ENCODE data around the gene ENSA. TPM values are rescaled to one million over a fixed set of nuclear protein-coding genes. Genes with fewer than 3 reads are reported as not detected.
A peak's percentile ranks its signal among the peaks of the same experiment; 100 is the strongest.

The ENSA gene
- total and polyA plus RNA-seq, 2 donors from 2014 or later = 172 to 193 TPM

- DNase-seq (peak in 1 of 5 donors; percentile 25), FAIRE-seq (no peak)
- Histone ChIP-seq H3K27me3 (ENCODE audit: control insufficient read depth, insufficient read depth, low read length) (no peaks in the 10 kb centered on the region), H3K9me3 (ENCODE audit: control insufficient read depth in 2 of 3, insufficient read depth in 1 of 3, low read length in 3 of 3) (no peaks in the 10 kb centered on the region), H3K4me1 (ENCODE audit: control insufficient read depth in 2 of 3, insufficient read depth in 2 of 3, low read depth in 1 of 3, low read length in 3 of 3) (peaks cover 0 to 4% (median 0%) of the 10 kb centered on the region in 3 donors), H3K36me3 (ENCODE audit: control insufficient read depth in 2 of 3, insufficient read depth in 3 of 3, low read length in 3 of 3) (peaks cover 9 to 31% (median 13%) of the 10 kb centered on the region in 3 donors), H3K27ac (ENCODE audit: low read depth in 2 of 2, low read length in 2 of 2) (peak overlapping the region; percentile 38 to 51), H3K9ac (ENCODE audit: low read length in 3 of 3) (peak overlapping the region in 1 of 3 donors; percentile 17), H3K4me3 (ENCODE audit: low read length in 3 of 3) (no peak overlapping the region)
- peak; percentile 25 for TF ChIP-seq CTCF (IDR thresholded peaks at IDR 0.05; ENCODE audit: borderline replicate concordance, extremely low read depth, insufficient read depth)
- intact Hi-C loops (cut with DNase I) = loop anchor here (10.0 kb wide), 1 partner anchor 45 kb away; the partner anchor contains the start of gene MCL1
Measured at GRCh38 chr1:150619576-150620509, 9.6 kb downstream of the ENSA start.

DNA sequence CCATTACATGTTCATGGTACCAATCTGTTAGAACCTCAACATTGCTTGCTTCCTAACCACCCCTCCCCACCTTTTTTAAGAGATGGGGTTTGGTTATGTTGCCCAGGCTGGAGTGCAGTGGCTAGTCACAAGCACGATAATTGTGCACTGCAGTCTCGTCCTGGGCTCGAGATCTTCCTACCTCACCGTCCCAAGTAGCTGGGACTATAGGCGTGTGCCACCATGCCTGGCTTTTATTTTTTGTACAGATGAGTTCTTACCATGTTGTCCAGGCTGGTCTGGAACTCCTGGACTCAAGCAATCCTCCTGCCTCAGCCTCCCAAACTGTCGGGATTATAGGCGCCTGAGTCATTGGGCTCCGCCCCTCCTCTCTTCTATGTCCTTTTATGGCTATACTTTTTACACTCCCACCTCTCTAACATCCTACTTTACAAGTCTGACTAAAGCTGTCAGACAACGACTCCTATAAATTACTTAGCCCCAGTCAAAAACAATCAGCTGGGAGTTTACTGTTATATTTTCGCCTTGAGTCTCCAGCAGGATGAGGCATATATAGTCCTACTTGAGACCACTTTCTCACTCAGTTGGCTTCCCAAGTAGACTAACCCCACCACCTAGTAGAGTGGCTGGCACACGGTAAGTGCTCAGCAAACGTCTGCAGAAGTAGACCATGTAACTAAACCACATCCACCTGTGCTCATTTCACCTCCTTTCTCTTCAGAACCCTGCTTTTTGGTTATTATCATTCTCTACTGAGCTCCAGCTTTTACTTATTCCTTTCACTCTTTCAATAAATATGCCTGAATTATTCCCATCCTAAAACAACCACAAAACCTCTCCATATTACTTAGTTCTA lies 13.8 kb downstream of the ENSA start:
- Histone ChIP-seq H3K27me3 (ENCODE audit: control insufficient read depth, insufficient read depth, low read length) (no peaks in the 10 kb centered on the region), H3K9ac (ENCODE audit: low read length in 3 of 3) (no peak overlapping the region), H3K27ac (ENCODE audit: low read depth in 2 of 2, low read length in 2 of 2) (peak overlapping the region in 1 of 2 donors; percentile 48), H3K9me3 (ENCODE audit: control insufficient read depth in 2 of 3, insufficient read depth in 1 of 3, low read length in 3 of 3) (no peaks in the 10 kb centered on the region), H3K36me3 (ENCODE audit: control insufficient read depth in 2 of 3, insufficient read depth in 3 of 3, low read length in 3 of 3) (peaks cover 1 to 10% (median 5%) of the 10 kb centered on the region in 3 donors), H3K4me3 (ENCODE audit: low read length in 3 of 3) (no peak overlapping the region), H3K4me1 (ENCODE audit: control insufficient read depth in 2 of 3, insufficient read depth in 2 of 3, low read depth in 1 of 3, low read length in 3 of 3) (peaks cover 0 to 6% (median 4%) of the 10 kb centered on the region in 3 donors)
- no peak for TF ChIP-seq CTCF (IDR thresholded peaks at IDR 0.05; ENCODE audit: borderline replicate concordance, extremely low read depth, insufficient read depth)
- DNase-seq = no peak
- FAIRE-seq = no peak
- intact Hi-C loops (cut with DNase I) = no loop called here

DNA sequence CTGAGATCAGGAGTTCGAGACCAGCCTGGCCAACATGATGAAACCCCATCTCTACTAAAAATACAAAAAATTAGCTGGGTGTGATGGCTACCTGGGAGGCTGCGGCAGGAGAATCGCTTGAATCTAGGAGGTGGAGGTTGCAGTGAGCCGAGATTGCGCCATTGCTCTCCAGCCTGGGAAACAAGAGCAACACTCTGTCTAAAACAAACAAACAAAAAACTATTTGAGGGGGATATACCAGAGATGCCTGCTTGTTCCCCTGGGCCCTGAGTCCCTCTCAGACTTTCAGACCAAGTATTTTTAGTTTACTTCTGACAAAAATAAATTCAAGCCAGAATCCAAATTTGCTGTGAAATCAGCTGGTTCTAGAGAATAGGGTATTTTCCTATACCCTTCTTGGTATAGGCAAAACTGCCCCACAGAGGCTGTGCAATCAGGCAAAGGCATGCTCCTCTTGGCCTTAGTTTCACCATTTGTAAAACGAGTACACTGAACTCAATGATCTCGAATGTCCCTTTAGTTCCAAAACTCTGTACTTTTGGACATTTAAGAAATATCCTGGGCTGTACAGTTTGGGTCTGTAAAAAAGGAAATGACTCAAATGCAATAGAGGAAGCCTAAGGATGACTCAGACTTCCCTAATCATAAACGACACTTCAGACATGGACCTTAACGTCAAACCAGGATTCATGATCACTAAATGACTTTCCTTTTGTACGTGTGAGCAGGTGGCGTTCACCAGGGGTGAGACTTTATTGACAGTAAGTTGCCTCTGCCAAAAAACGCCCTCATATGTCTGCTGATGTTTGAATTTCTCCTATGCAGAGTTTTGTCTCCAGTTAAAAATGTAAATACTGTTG lies 16.1 kb downstream of the ENSA start:
- peak in 1 of 5 donors; percentile 32 for DNase-seq

More for the DNA sequence above, 16.1 kb downstream of the ENSA start:
- H3K4me1 ChIP-seq (ENCODE audit: control insufficient read depth in 2 of 3, insufficient read depth in 2 of 3, low read depth in 1 of 3, low read length in 3 of 3) = peaks cover 0 to 6% (median 5%) of the 10 kb centered on the region in 3 donors
- peak; percentile 29 for FAIRE-seq
- H3K9ac ChIP-seq (ENCODE audit: low read length in 3 of 3) = no peak overlapping the region
- no peaks in the 10 kb centered on the region for H3K27me3 ChIP-seq (ENCODE audit: control insufficient read depth, insufficient read depth, low read length)
- H3K4me3 ChIP-seq (ENCODE audit: low read length in 3 of 3) = no peak overlapping the region
- H3K9me3 ChIP-seq (ENCODE audit: control insufficient read depth in 2 of 3, insufficient read depth in 1 of 3, low read length in 3 of 3) = no peaks in the 10 kb centered on the region
- H3K27ac ChIP-seq (ENCODE audit: low read depth in 2 of 2, low read length in 2 of 2) = peak overlapping the region; percentile 19 to 76
- H3K36me3 ChIP-seq (ENCODE audit: control insufficient read depth in 2 of 3, insufficient read depth in 3 of 3, low read length in 3 of 3) = peaks cover 0 to 2% (median 0%) of the 10 kb centered on the region in 3 donors
- intact Hi-C loops (cut with DNase I) = no loop called here
- TF ChIP-seq CTCF (IDR thresholded peaks at IDR 0.05; ENCODE audit: borderline replicate concordance, extremely low read depth, insufficient read depth) = no peak
